HepG2 (cell line): ENCODE data around the gene THRB. TPM values are rescaled to one million over a fixed set of nuclear protein-coding genes. Genes with fewer than 3 reads are reported as not detected.

Experiments
- ATAC-seq: fragments of 200-7000 bp; cut with Tn5 transposase; 3 replicates; pipeline ENCODE4 v1.9.1; 2020; ENCODE audit warnings: mild to moderate bottlenecking, moderate library complexity
- BruUV-seq: library from RNA; stranded (reverse); fragments of 400-500 nt; replicated peaks from 2 replicates; lab custom pipeline; 2021; lab: Mats Ljungman, UMichigan
- CTCF ChIA-PET: fragments of 300-600 bp; formaldehyde crosslinking; extraction: SDS; loops from one replicate; lab custom pipeline; 2021; ENCODE audit warnings: low total read pairs, inconsistent platforms, low intra/inter-chr PET ratio; lab: Yijun Ruan, JAX
- POLR2A ChIA-PET: fragments of 350-600 bp; sonication (Branson Sonifier 250); formaldehyde crosslinking; loops from one replicate; lab custom pipeline; 2020; ENCODE audit warnings: antibody characterized with exemption, inconsistent platforms; lab: Yijun Ruan, JAX
- DNase-seq: peaks from one replicate; pipeline ENCODE4 v3.0.0-alpha.2; 2015; ENCODE audit warnings: low spot score
- FAIRE-seq: peaks from 3 replicates; lab custom pipeline; 2011; peaks lifted over from hg19 to GRCh38; lab: Jason Lieb, UNC
- H2AFZ ChIP-seq: one replicate; pipeline ENCODE4 v1.6.1; 2011; ENCODE audit warnings: low read length, inconsistent platforms
- H3K27ac ChIP-seq: fragments of 300-600 bp; 3 replicates; pipeline ENCODE4 v1.8.0; 2011; ENCODE audit warnings: mixed run types, mild to moderate bottlenecking, mixed read lengths, low read length, inconsistent platforms; ENCODE audit not compliant: insufficient read depth; ENCODE audit errors: extremely low read length
- H3K27me3 ChIP-seq, 2 experiments: fragments of 200-600 bp in 1 of 2; 2 replicates in 1 of 2; 3 replicates in 1 of 2; pipeline versions ENCODE4 v1.6.0 to v1.8.0; 2011; ENCODE audit warnings: low read length in 2 of 2, mild to moderate bottlenecking in 2 of 2, moderate library complexity in 2 of 2, inconsistent platforms in 1 of 2; ENCODE audit not compliant: insufficient read depth in 2 of 2, control insufficient read depth in 1 of 2
- H3K36me3 ChIP-seq, 2 experiments: fragments of 200-600 bp in 1 of 2; replicated peaks in 1 of 2; 2 replicates in 1 of 2; 3 replicates in 1 of 2; pipeline versions ENCODE4 v1.5.1 to v1.8.0; 2011; ENCODE audit warnings: low read length in 2 of 2, inconsistent platforms in 1 of 2; ENCODE audit not compliant: insufficient read depth in 2 of 2, control insufficient read depth in 1 of 2
- H3K4me1 ChIP-seq: 2 replicates; pipeline ENCODE4 v1.5.1; 2012; ENCODE audit warnings: low read length, inconsistent platforms; ENCODE audit not compliant: insufficient read depth
- H3K4me2 ChIP-seq: 2 replicates; pipeline ENCODE4 v1.6.0; 2011; ENCODE audit warnings: low read depth, low read length, inconsistent platforms
- H3K4me3 ChIP-seq, 3 experiments: fragments of 200-600 bp in 1 of 3; sonication (generic), shearing (Covaris generic) in 1 of 3; replicated peaks in 1 of 3; 2 replicates each; pipeline ENCODE4 v1.5.1; 2011 to 2016; ENCODE audit warnings: low read length in 3 of 3, inconsistent platforms in 2 of 3, low read depth in 2 of 3, mild to moderate bottlenecking in 2 of 3, control low read depth in 1 of 3, mixed read lengths in 1 of 3; ENCODE audit not compliant: insufficient read depth in 1 of 3
- H3K79me2 ChIP-seq: one replicate; pipeline ENCODE4 v1.6.1; 2011; ENCODE audit warnings: low read length, inconsistent platforms; ENCODE audit not compliant: insufficient read depth
- H3K9ac ChIP-seq: 2 replicates; pipeline ENCODE4 v1.6.0; 2011; ENCODE audit warnings: mild to moderate bottlenecking, low read depth, low read length, inconsistent platforms; ENCODE audit not compliant: insufficient read depth
- H3K9me3 ChIP-seq: 2 replicates; pipeline ENCODE4 v1.5.1; 2012; ENCODE audit warnings: mild to moderate bottlenecking, low read length
- H4K20me1 ChIP-seq: 2 replicates; pipeline ENCODE4 v1.6.0; 2011; ENCODE audit warnings: inconsistent platforms, mild to moderate bottlenecking, low read length, moderate library complexity; ENCODE audit not compliant: insufficient read depth
- CCDC6 ChIP-seq: sonication (generic); formaldehyde crosslinking; IDR thresholded peaks from 2 replicates; pipeline ENCODE4 v1.8.1; 2022; ENCODE audit warnings: mild to moderate bottlenecking, missing genetic modification reagents, moderate library complexity
- NCOR1 ChIP-seq: fragments of 200-600 bp; sonication (generic); IDR thresholded peaks from 2 replicates; pipeline ENCODE4 v1.7.0; 2017; ENCODE audit warnings: antibody characterized with exemption, low read length, borderline replicate concordance
- PAXIP1 ChIP-seq: sonication (generic); formaldehyde crosslinking; conservative IDR thresholded peaks from 2 replicates; pipeline ENCODE4 v1.4.0; 2020; ENCODE audit warnings: mild to moderate bottlenecking, missing genetic modification reagents, moderate library complexity
- RBM22 ChIP-seq: fragments of 200-400 bp; formaldehyde crosslinking; optimal IDR thresholded peaks from 2 replicates; pipeline ENCODE3; 2017; ENCODE audit warnings: mild to moderate bottlenecking, low read length, moderate library complexity
- REL ChIP-seq: sonication (generic); formaldehyde crosslinking; conservative IDR thresholded peaks from 2 replicates; pipeline ENCODE4 v1.8.0; 2022; ENCODE audit warnings: mild to moderate bottlenecking, missing genetic modification reagents, moderate library complexity
- ZNF225 ChIP-seq: sonication (generic); formaldehyde crosslinking; IDR thresholded peaks from 2 replicates; pipeline ENCODE4 v1.4.0; 2020; ENCODE audit warnings: mild to moderate bottlenecking, missing genetic modification reagents
- ZNF629 ChIP-seq: sonication (generic); formaldehyde crosslinking; conservative IDR thresholded peaks from 2 replicates; pipeline ENCODE4 v1.5.0; 2020; ENCODE audit warnings: missing genetic modification reagents
- ZNF713 ChIP-seq: sonication (generic); formaldehyde crosslinking; IDR thresholded peaks from 2 replicates; pipeline ENCODE4 v1.4.0; 2020; ENCODE audit warnings: mild to moderate bottlenecking, missing genetic modification reagents
- ZNF747 ChIP-seq: sonication (generic); formaldehyde crosslinking; IDR thresholded peaks from 2 replicates; pipeline ENCODE4 v1.8.1; 2023; ENCODE audit warnings: missing genetic modification reagents, mild to moderate bottlenecking, borderline replicate concordance
- WGBS: methylation state at CpG from one replicate; pipeline ENCODE4 v1.1.6; 2017; ENCODE audit warnings: low lambda C conversion rate; 5-methylcytosine and 5-hydroxymethylcytosine counted together
- in situ Hi-C: cut with HindIII; loops from 2 replicates; pipeline ENCODE4 v1.10.0; 2017; ENCODE audit warnings: low pct_unique_long_range_greater_than_20kb; ENCODE audit not compliant: extremely low pct_ligation_motif_present
- intact Hi-C: fragments of 100-400 bp; cut with micrococcal nuclease; formaldehyde crosslinking; loops from one replicate; pipeline ENCODE4 v1.10.0; 2022; ENCODE audit not compliant: unreplicated experiment
- polyA plus RNA-seq, 8 experiments: library from polyadenylated mRNA; depleted of rRNA in 3 of 8; stranded (reverse) in 7 of 8; unstranded in 1 of 8; fragments of >200 nt; fragmentation: Illumina TruSeq in 4 of 8; extraction: Trizol in 4 of 8; gene quantifications; 2 replicates each; pipeline versions ENCODE4 v1.2.1 to v1.2.3, GENCODE V29; 2011 to 2016; ENCODE audit warnings: low read depth in 4 of 8, missing spikeins in 1 of 8, mixed read lengths in 1 of 8; ENCODE audit not compliant: insufficient read depth in 1 of 8
- total RNA-seq, 5 experiments: library from RNA; depleted of rRNA; stranded (reverse); fragments of >200 nt; fragmentation: Illumina TruSeq; extraction: Trizol; gene quantifications; 2 replicates each; pipeline ENCODE4 v1.2.3, GENCODE V29; 2016; ENCODE audit warnings: low read depth in 1 of 5

Gene THRB
- total and polyA plus RNA-seq, 2 of the 13 experiments (the other 11 are each of a cell fraction or from before 2014, with no cell fraction given) = 4.7 to 22.7 TPM

- H2AFZ ChIP-seq = no peak overlapping the region
- H3K4me2 ChIP-seq = peak overlapping the region; percentile 75
- peak; percentile 43 for DNase-seq
- BruUV-seq = no TSS peak
- peak overlapping the region; percentile 48 for H3K9ac ChIP-seq
- H3K79me2 ChIP-seq = peaks cover 8% of the 10 kb centered on the region
- H3K27me3 ChIP-seq = no peaks in the 10 kb centered on the region
- ChIA-PET POLR2A (interaction anchor here (1.5 to 3.1 kb wide), 5 partner anchors 8 to 123 kb away, joined by 6 to 20 read pairs (median 8); partner anchors contain the start of gene THRB), CTCF (no interaction called here)
- in situ Hi-C loops = no loop called here
- intact Hi-C loops = loop anchor here (10.0 kb wide), 1 partner anchor 108 kb away; no protein-coding TSS in a partner anchor
- no peaks in the 10 kb centered on the region for H3K36me3 ChIP-seq
- no peak for FAIRE-seq
- H4K20me1 ChIP-seq = no peaks in the 10 kb centered on the region
- H3K9me3 ChIP-seq = no peaks in the 10 kb centered on the region
- H3K4me1 ChIP-seq = peaks cover 66% of the 10 kb centered on the region
- TF ChIP-seq ZNF629 (CRISPR knock-in tag) (peak; percentile 84), NCOR1 (peak; percentile 30; the same call in 1 of the 2 replicates), ZNF225 (CRISPR knock-in tag) (no peak), ZNF747 (no peak), PAXIP1 (CRISPR knock-in tag) (0 out of 2 replicates have a peak, but pooled peaks have one; percentile 11), ZNF713 (no peak), CCDC6 (CRISPR knock-in tag) (0 out of 2 replicates have a peak, but pooled peaks have one; percentile 26), RBM22 (no peak), REL (CRISPR knock-in tag) (no peak)
- WGBS = 46% methylated on average over 3 of the region's 3 CpGs
- peak; percentile 77 for ATAC-seq
- H3K27ac ChIP-seq = peak overlapping the region; percentile 80
- H3K4me3 ChIP-seq = peak overlapping the region in 2 of 3 experiments; percentile 4 to 35; a peak in 2 of 6 replicates
Measured at GRCh38 chr3:24372559-24373197, 122.0 kb downstream of the THRB start.
